IPS-15b (cell line): ENCODE measurements around the gene BLACAT1.

Experiments
- H3K27me3 ChIP-seq: one replicate; pipeline ENCODE4 v1.6.1; 2013; ENCODE audit warnings: low read length; ENCODE audit not compliant: control insufficient read depth, insufficient read depth
- H3K36me3 ChIP-seq: one replicate; pipeline ENCODE4 v1.6.1; 2013; ENCODE audit warnings: low read length; ENCODE audit not compliant: control insufficient read depth, insufficient read depth
- H3K4me1 ChIP-seq: one replicate; pipeline ENCODE4 v1.6.1; 2013; ENCODE audit warnings: mild to moderate bottlenecking, low read length; ENCODE audit not compliant: control insufficient read depth, insufficient read depth
- H3K4me3 ChIP-seq: one replicate; pipeline ENCODE4 v1.5.1; 2013; ENCODE audit warnings: low read depth, low read length
- H3K9ac ChIP-seq: one replicate; pipeline ENCODE4 v1.6.1; 2013; ENCODE audit warnings: low read depth, mild to moderate bottlenecking, low read length
- H3K9me3 ChIP-seq: one replicate; pipeline ENCODE4 v1.6.1; 2013; ENCODE audit warnings: mild to moderate bottlenecking, low read length; ENCODE audit not compliant: control insufficient read depth, insufficient read depth

The BLACAT1 gene

GRCh38 chr1:205455581-205456382 lies at the start of gene BLACAT1:
Gene BLACAT1 (minus strand): TSS chr1:205456045.
- Histone ChIP-seq H3K27me3 (peaks cover 42% of the 10 kb centered on the region), H3K9ac (peak within 1 kb of the TSS; percentile 68), H3K9me3 (no peaks in the 10 kb centered on the region), H3K4me1 (peaks cover 35% of the 10 kb centered on the region), H3K4me3 (peak within 1 kb of the TSS; percentile 85), H3K36me3 (no peaks in the 10 kb centered on the region)

DNA sequence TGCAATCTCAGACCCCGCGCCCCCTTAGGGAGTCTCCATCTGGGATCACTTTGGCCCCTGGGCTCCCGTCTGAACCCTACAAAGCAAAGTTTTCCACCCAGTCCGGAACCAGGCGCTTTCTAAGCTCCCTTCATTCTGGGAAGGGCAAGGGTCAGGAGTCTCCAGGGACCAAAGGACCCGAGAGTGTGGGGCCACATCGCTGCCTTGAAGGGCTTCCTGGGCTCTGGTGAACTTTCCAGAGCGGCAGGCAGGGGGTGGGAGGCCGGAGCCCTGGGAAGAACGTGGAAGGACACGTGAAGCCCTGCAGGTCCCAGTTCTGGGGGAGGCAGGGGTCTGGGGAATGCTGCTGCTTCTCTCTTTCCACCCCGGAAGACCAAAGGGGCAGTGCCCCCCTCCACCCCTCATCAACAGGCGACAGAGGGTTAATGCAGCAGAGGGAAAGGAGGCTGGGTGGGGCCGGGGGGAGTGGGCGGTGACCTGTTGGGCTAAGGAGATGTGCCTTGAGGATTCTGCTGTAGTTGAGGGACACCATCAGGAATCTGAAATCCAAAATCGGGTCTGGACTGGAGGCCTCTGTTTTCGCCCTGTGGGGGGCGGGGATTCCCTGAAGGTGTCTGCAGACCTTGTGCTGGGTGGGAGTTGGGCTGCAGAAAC lies 49.4 kb upstream of the BLACAT1 start:
- Histone ChIP-seq H3K27me3 (no peaks in the 10 kb centered on the region), H3K9me3 (no peaks in the 10 kb centered on the region), H3K4me3 (peak overlapping the region; percentile 99), H3K4me1 (peaks cover 23% of the 10 kb centered on the region), H3K9ac (peak overlapping the region; percentile 91), H3K36me3 (peaks cover 11% of the 10 kb centered on the region)

GRCh38 chr1:205504311-205505075 lies 48.6 kb upstream of the BLACAT1 start, which contains the start of gene CDK18:
Gene CDK18 (plus strand): TSS chr1:205504669. CDS start chr1:205523168, 18,499 bp downstream.
- H3K9me3 ChIP-seq, result no peaks in the 10 kb centered on the region
- H3K4me3 ChIP-seq, result peak within 1 kb of the TSS; percentile 99
- H3K4me1 ChIP-seq, result peaks cover 23% of the 10 kb centered on the region
- no peaks in the 10 kb centered on the region for H3K27me3 ChIP-seq
- peak within 1 kb of the TSS; percentile 91 for H3K9ac ChIP-seq
- peaks cover 11% of the 10 kb centered on the region for H3K36me3 ChIP-seq

DNA sequence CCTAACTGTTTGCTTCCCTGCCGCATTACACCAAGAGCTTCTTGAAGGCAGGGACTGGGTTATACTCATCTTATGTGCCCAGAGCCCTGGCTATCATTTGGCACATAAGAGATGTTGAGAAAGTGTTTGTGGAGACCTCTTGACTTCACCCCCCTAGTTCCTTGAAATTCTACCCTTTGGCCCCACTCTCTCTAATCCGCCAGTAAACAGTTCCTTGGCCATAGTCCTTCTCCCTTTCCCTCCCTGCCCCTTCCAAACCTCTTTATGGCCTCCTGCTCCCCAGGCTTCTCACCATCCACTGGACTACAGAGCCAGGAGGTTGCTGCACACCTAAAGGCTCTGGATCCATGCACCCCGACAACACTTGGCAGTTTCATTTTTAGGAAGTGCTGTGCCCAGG lies 47.1 kb upstream of the BLACAT1 start:
- no peak overlapping the region for H3K9ac ChIP-seq
- no peaks in the 10 kb centered on the region for H3K27me3 ChIP-seq
- H3K36me3 ChIP-seq, result peaks cover 8% of the 10 kb centered on the region
- H3K4me1 ChIP-seq, result peaks cover 23% of the 10 kb centered on the region
- no peaks in the 10 kb centered on the region for H3K9me3 ChIP-seq
- H3K4me3 ChIP-seq, result no peak overlapping the region

DNA sequence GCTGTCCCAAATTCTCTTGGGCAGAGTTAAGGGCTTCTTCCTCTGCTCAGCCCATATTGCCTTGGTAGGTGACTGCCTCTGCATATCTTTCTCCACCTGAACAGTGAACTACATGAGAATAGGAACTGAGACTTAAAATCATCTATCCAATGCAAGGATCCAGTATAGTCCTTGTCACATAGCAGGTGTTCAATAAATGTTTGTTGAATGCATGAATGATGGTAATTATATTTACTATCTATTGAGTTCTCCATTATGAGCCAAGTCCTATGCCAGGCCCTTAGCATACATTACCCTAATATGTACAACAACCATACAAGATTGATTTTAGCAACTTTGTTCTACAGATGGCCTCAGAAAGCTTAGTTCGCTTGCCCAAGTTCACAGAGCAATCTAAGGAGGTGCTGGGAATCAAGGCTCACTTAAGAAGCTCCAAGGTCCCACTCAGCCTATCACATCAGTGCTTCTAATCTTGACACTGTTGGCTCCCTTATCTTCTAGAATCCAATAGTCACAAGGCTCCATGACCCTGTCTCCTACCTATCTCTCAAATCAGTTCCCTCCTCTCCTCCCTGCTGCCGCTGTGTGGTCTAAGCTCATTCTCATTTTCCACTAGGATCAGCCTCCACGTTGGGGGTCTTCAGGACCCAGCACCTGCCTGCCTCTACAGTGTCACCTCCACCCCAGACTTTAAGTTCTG lies 46.4 kb upstream of the BLACAT1 start:
- Histone ChIP-seq H3K36me3 (peaks cover 7% of the 10 kb centered on the region), H3K9ac (no peak overlapping the region), H3K9me3 (no peaks in the 10 kb centered on the region), H3K4me1 (peaks cover 23% of the 10 kb centered on the region), H3K27me3 (peaks cover 3% of the 10 kb centered on the region), H3K4me3 (no peak overlapping the region)

DNA sequence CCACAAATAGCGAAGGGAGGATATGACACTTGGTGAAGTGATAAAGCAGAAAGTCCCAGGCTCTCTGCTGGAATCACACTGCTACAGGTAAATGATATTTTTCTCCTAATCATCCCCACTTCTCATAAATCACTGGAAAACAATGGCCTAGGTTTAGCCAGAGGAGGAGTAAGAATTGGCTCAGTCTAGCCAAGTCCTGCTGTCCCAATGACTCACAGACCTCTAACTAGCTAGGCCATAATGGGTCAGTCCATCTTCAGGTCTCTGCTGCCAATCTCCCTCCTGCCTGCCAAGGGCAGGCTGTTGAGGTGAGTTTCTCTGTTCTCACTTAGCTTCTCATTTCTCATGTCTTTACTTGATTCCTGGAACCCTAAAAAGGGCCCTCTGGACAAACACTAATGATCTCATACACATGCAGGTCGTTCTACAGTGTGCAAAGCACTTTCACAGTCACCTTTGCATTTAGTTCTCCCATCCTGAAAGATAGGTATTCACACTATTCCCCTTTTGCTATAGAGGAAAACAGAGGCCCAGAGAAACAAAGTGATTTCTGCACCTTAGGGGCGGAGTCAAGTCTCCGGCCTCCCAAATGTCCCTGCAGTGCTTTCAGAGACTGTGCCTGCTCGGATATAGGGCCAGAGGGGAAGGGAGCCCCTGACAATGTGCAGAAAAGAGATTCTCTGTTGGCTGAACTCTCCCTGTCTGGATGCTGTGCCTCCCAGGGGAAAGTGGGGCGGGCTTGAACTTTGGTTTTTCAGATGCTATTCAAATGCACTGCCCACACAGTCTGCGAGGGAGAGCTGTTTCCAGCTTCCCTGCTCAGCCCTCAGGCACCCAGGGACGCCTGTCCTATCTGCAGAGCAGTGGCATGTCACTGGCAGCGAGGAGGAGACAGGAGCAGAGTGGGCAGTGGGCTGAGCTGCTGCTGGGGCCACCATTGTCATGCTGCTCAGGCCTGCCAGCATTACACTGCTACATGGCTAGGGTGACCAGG lies 44.7 kb upstream of the BLACAT1 start:
- Histone ChIP-seq H3K4me3 (peak overlapping the region; percentile 3), H3K36me3 (no peaks in the 10 kb centered on the region), H3K9me3 (no peaks in the 10 kb centered on the region), H3K27me3 (peaks cover 3% of the 10 kb centered on the region), H3K4me1 (peaks cover 20% of the 10 kb centered on the region), H3K9ac (no peak overlapping the region)

DNA sequence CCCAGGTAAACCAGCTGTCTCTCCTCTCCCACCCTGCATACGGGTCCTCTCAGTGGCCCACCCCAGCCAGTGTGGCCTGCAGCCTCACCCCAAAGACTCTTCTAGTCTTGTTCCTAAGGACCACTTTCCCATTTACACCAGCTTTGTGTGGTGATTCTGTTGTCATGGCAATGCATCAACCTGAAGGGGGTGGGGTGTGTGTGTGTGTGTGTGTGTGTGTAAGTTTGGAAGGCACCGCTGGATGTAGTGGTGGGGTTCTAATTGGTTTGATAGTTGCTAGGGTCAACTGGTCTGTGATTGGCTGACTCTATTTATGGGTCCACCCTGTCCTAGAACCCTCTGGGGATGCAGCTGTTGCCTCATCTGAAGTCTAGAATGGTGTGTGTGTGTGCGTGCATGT lies 43.9 kb upstream of the BLACAT1 start:
- Histone ChIP-seq H3K27me3 (peaks cover 5% of the 10 kb centered on the region), H3K4me3 (no peak overlapping the region), H3K9ac (no peak overlapping the region), H3K9me3 (no peaks in the 10 kb centered on the region), H3K36me3 (no peaks in the 10 kb centered on the region), H3K4me1 (peaks cover 26% of the 10 kb centered on the region)

- Histone ChIP-seq H3K27me3 (peaks cover 5% of the 10 kb centered on the region), H3K36me3 (no peaks in the 10 kb centered on the region), H3K4me3 (no peak overlapping the region), H3K9me3 (no peaks in the 10 kb centered on the region), H3K9ac (no peak overlapping the region), H3K4me1 (peaks cover 30% of the 10 kb centered on the region)
Measured at GRCh38 chr1:205497351-205497750, 41.5 kb upstream of the BLACAT1 start.

GRCh38 chr1:205496661-205497060 lies 40.8 kb upstream of the BLACAT1 start:
- peaks cover 5% of the 10 kb centered on the region for H3K27me3 ChIP-seq
- no peak overlapping the region for H3K4me3 ChIP-seq
- no peaks in the 10 kb centered on the region for H3K9me3 ChIP-seq
- H3K4me1 ChIP-seq, result peaks cover 36% of the 10 kb centered on the region
- H3K36me3 ChIP-seq, result no peaks in the 10 kb centered on the region
- H3K9ac ChIP-seq, result no peak overlapping the region

DNA sequence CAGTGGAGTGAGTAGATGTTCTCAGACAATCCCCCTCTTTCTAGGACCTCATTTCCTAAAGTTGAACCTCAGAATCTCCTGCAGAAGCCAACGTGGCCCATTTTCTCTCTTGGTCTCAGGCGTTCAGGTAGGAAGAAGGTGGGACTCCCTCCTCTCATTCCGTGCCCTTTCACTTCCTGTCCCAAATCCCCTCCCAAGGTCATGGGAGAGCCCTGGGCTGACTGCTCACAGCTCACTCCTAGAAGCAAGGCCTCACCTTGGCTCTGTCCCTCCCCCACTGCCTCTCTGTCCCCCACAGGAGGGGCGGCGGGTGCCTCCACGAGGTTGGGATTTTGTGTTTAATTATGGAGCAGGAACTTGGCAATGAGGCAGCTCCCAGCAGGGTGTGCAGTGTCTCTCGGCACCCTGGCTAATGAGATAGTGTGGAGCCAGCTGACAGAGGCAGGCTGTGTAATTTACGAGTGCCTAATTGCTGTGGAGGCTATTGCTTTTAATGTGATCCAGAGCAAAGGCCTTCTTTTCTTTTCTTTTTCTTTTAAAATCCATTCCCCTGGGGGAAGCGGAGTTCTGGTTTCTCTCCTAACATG lies 39.5 kb upstream of the BLACAT1 start:
- Histone ChIP-seq H3K36me3 (no peaks in the 10 kb centered on the region), H3K9me3 (no peaks in the 10 kb centered on the region), H3K4me1 (peaks cover 25% of the 10 kb centered on the region), H3K27me3 (peaks cover 5% of the 10 kb centered on the region), H3K4me3 (no peak overlapping the region), H3K9ac (no peak overlapping the region)
